Measurements from ENCODE around the gene STEEP1. TPM values are rescaled to one million over a fixed set of nuclear protein-coding genes. Genes with fewer than 3 reads are reported as not detected.

The STEEP1 gene
- total RNA-seq, result 10 to 100 TPM; 21.3 to 23.8 TPM
- 21.0 to 42.3 reads per million in 2 donors for total RNA-seq

GRCh38 chrX:119565107-119565663, at the start of gene STEEP1:
TSS of gene STEEP1 (minus strand) at chrX:119565409. CDS start at chrX:119565355, 54 bp downstream.
- H3K27me3 Mint-ChIP-seq, result no peaks in the 10 kb centered on the region
- H3K4me1 Mint-ChIP-seq, result peaks cover 7% of the 10 kb centered on the region
- ATAC-seq (peak; percentile 98), DNase-seq (peak; percentile 55 to 73 (median 63))
- peak within 1 kb of the TSS; percentile 90 for H3K4me3 Mint-ChIP-seq
- H3K36me3 Mint-ChIP-seq (ENCODE audit: low read depth), result no peaks in the 10 kb centered on the region
- no peaks in the 10 kb centered on the region for H3K9me3 ChIP-seq (ENCODE audit: control insufficient read depth, low read length, poor library complexity, severe bottlenecking)
- peak within 1 kb of the TSS; percentile 82 for H3K27ac Mint-ChIP-seq

DNA sequence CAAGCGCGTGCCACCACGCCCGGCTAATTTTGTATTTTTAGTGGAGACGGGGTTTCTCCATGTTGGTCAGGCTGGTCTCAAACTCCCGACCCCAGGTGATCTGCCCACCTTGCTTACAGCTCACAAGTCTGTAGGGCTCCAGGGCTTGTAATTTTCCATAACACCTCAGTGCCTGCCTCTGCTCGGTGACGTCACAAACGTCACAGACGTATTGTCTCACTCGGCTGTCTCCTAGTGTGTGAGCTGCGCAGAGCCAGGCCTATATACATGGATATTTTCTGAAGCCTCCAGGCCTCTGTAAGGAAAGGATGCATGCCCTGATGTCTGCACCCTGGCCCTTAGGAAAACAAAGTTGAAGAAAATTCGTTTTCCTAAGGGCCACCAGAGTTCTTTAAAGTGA, 49.6 kb upstream of the STEEP1 start:
- no peak overlapping the region for H3K4me3 Mint-ChIP-seq
- H3K36me3 Mint-ChIP-seq (ENCODE audit: low read depth), result peaks cover 3% of the 10 kb centered on the region
- H3K27me3 Mint-ChIP-seq, result no peaks in the 10 kb centered on the region
- no peaks in the 10 kb centered on the region for H3K9me3 ChIP-seq (ENCODE audit: control insufficient read depth, low read length, poor library complexity, severe bottlenecking)
- ATAC-seq, result no peak
- H3K4me1 Mint-ChIP-seq, result peaks cover 10% of the 10 kb centered on the region
- H3K27ac Mint-ChIP-seq, result peak overlapping the region; percentile 21
- DNase-seq, result no peak

DNA sequence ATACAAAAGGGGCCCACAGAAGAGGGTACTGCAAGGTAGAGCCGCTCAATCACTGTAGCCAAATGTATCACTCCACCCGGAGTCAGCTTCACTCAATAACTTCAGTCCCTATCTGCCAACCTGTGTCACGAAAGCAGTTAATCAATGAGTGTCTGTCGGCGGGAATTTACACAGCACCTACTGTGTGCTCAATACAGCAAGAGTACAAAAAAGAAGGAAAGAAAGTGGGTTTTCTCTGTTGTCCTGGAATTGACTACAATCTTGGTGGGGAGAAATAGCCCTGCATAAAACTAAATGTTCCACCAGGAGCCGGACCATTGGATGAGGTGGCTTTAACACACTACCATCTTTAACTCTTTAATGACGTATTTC, 41.8 kb upstream of the STEEP1 start:
- no peak for ATAC-seq
- peak overlapping the region; percentile 91 for H3K27ac Mint-ChIP-seq
- no peaks in the 10 kb centered on the region for H3K27me3 Mint-ChIP-seq
- H3K4me1 Mint-ChIP-seq, result peaks cover 16% of the 10 kb centered on the region
- H3K4me3 Mint-ChIP-seq, result peak overlapping the region; percentile 93
- H3K36me3 Mint-ChIP-seq (ENCODE audit: low read depth), result no peaks in the 10 kb centered on the region
- no peaks in the 10 kb centered on the region for H3K9me3 ChIP-seq (ENCODE audit: control insufficient read depth, low read length, poor library complexity, severe bottlenecking)
- DNase-seq, result no peak

GRCh38 chrX:119606280-119607017, 41.2 kb upstream of the STEEP1 start, which contains the start of gene NKRF:
TSS of gene NKRF (minus strand) at chrX:119606424.
- Mint-ChIP-seq H3K27me3 (no peaks in the 10 kb centered on the region), H3K27ac (peak within 1 kb of the TSS; percentile 91), H3K4me1 (peaks cover 16% of the 10 kb centered on the region), H3K36me3 (ENCODE audit: low read depth) (no peaks in the 10 kb centered on the region), H3K4me3 (peak within 1 kb of the TSS; percentile 93)
- peak; percentile 77 to 84 (median 81) for DNase-seq
- no peaks in the 10 kb centered on the region for H3K9me3 ChIP-seq (ENCODE audit: control insufficient read depth, low read length, poor library complexity, severe bottlenecking)
- peak; percentile 85 for ATAC-seq

GRCh38 chrX:119605464-119606279, 40.5 kb upstream of the STEEP1 start:
- peak; percentile 25 to 39 (median 39) for DNase-seq
- Mint-ChIP-seq H3K36me3 (ENCODE audit: low read depth) (no peaks in the 10 kb centered on the region), H3K27ac (peak overlapping the region; percentile 91), H3K4me1 (peaks cover 16% of the 10 kb centered on the region), H3K4me3 (peak overlapping the region; percentile 93), H3K27me3 (no peaks in the 10 kb centered on the region)
- peak; percentile 65 for ATAC-seq
- no peaks in the 10 kb centered on the region for H3K9me3 ChIP-seq (ENCODE audit: control insufficient read depth, low read length, poor library complexity, severe bottlenecking)

DNA sequence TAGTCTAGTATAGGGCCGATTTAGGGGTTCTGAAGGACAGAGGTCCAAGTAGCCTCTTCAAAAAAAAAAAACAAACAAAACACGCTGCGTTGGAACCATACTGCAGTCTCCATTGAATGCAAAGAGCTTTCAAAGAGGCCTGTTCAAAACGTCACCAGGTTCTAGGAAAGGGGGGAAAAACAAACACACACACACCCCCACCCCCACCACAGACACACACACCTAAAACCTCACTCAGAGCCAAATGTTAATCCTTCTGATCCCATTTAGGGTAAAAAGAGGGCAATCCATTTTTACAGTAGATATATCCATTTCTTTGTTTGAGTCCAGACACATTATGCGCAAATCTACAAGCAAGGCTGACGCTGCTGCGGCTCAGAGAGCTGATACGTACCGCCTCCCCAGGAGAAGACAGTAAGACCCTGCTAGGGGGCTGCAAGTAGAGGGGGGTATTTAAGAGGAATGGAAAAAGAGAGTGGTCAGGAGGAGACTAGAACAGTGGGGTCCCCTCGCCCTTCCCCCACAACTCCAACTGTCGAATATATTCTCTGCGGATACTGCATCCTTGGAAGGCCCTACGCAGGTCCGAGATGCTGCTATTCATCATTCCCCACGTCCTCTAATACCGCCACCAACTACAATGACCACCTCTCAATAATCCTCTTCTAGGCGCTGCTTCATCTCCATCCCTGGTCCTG, 39.7 kb upstream of the STEEP1 start:
- no peak for DNase-seq
- Mint-ChIP-seq H3K27ac (peak overlapping the region; percentile 91), H3K27me3 (no peaks in the 10 kb centered on the region), H3K4me3 (peak overlapping the region; percentile 93), H3K4me1 (peaks cover 13% of the 10 kb centered on the region), H3K36me3 (ENCODE audit: low read depth) (no peaks in the 10 kb centered on the region)
- no peaks in the 10 kb centered on the region for H3K9me3 ChIP-seq (ENCODE audit: control insufficient read depth, low read length, poor library complexity, severe bottlenecking)
- ATAC-seq, result no peak

GRCh38 chrX:119602701-119603255, 37.6 kb upstream of the STEEP1 start:
- Mint-ChIP-seq H3K27ac (no peak overlapping the region), H3K36me3 (ENCODE audit: low read depth) (no peaks in the 10 kb centered on the region), H3K27me3 (no peaks in the 10 kb centered on the region), H3K4me1 (peaks cover 17% of the 10 kb centered on the region), H3K4me3 (no peak overlapping the region)
- DNase-seq (no peak), ATAC-seq (no peak)
- H3K9me3 ChIP-seq (ENCODE audit: control insufficient read depth, low read length, poor library complexity, severe bottlenecking), result no peaks in the 10 kb centered on the region

GRCh38 chrX:119589810-119590209, 24.6 kb upstream of the STEEP1 start:
- ATAC-seq (no peak), DNase-seq (no peak)
- H3K9me3 ChIP-seq (ENCODE audit: control insufficient read depth, low read length, poor library complexity, severe bottlenecking), result no peaks in the 10 kb centered on the region
- Mint-ChIP-seq H3K27ac (no peak overlapping the region), H3K36me3 (ENCODE audit: low read depth) (no peaks in the 10 kb centered on the region), H3K27me3 (no peaks in the 10 kb centered on the region), H3K4me3 (no peak overlapping the region), H3K4me1 (no peaks in the 10 kb centered on the region)

- Mint-ChIP-seq H3K27me3 (no peaks in the 10 kb centered on the region), H3K4me3 (no peak overlapping the region), H3K36me3 (ENCODE audit: low read depth) (no peaks in the 10 kb centered on the region), H3K27ac (peak overlapping the region; percentile 27), H3K4me1 (no peaks in the 10 kb centered on the region)
- DNase-seq (no peak), ATAC-seq (no peak)
- H3K9me3 ChIP-seq (ENCODE audit: control insufficient read depth, low read length, poor library complexity, severe bottlenecking), result no peaks in the 10 kb centered on the region
These were observed 18.3 kb upstream of the STEEP1 start for GRCh38 chrX:119583431-119584059.

GRCh38 chrX:119579414-119579813, 14.2 kb upstream of the STEEP1 start:
- H3K36me3 Mint-ChIP-seq (ENCODE audit: low read depth), result no peaks in the 10 kb centered on the region
- ATAC-seq (no peak), DNase-seq (no peak)
- H3K9me3 ChIP-seq (ENCODE audit: control insufficient read depth, low read length, poor library complexity, severe bottlenecking), result no peaks in the 10 kb centered on the region
- H3K27ac Mint-ChIP-seq, result no peak overlapping the region
- peaks cover 2% of the 10 kb centered on the region for H3K4me1 Mint-ChIP-seq
- no peaks in the 10 kb centered on the region for H3K27me3 Mint-ChIP-seq
- no peak overlapping the region for H3K4me3 Mint-ChIP-seq

DNA sequence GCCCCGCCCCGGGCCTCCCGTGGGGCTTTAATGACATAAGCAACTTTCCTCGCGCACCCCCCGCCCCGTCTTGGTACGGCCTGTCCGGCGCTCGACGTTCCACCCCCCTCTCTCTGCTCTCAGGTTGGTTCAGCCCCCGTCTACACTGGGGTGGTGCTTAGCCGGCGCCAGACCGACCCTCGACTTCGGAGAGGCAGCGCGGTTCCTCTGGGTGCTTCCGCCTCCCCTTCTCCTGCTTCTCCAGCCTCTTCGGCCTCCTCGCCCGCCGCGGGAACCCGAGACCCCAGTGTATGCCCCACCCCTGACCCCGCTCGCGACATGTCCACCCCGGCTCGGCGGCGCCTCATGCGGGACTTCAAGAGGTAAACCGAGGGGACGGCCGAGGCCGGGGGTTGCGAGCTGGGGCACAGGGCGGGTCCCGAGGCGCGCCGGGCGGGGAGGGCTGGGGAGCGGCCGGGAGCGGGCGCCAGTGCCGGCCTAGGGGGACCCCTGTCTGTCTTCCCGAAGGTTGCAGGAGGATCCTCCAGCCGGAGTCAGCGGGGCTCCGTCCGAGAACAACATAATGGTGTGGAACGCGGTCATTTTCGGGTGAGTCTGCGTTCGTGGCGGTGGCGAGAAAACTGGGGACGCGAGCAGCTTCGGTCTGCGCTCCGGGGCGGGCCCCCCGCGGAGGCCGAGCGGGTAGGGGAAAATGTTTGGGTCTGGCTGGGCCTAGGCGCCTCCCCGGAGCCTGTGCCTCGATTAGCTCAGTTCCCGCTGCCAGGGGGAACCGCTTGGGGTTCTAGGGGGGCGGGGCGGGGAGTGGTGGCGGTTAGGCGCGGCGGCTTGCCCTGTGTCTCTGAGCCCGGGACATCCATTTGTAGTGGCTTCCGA, 9.4 kb upstream of the STEEP1 start, which contains the start of gene UBE2A:
UBE2A (plus strand) TSS at position 170 of the 873 bp plus-strand sequence; CDS start at position 319, 149 bp downstream.
- DNase-seq, result peak; percentile 78 to 83 (median 78)
- Mint-ChIP-seq H3K36me3 (ENCODE audit: low read depth) (no peaks in the 10 kb centered on the region), H3K4me3 (peak within 1 kb of the TSS; percentile 92), H3K27me3 (no peaks in the 10 kb centered on the region), H3K4me1 (peaks cover 5% of the 10 kb centered on the region), H3K27ac (peak within 1 kb of the TSS; percentile 90)
- no peaks in the 10 kb centered on the region for H3K9me3 ChIP-seq (ENCODE audit: control insufficient read depth, low read length, poor library complexity, severe bottlenecking)
- peak; percentile 95 for ATAC-seq

Measured in T-helper 17 cell (primary cell).